Endothelial cell of umbilical vein (primary cell): ENCODE results near the gene FLT3. TPM values are rescaled to one million over a fixed set of nuclear protein-coding genes. Genes with fewer than 3 reads are reported as not detected.

Source experiments
- BruUV-seq: library from RNA; stranded (reverse); fragments of 400-500 nt; replicated peaks from 2 replicates; lab custom pipeline; 2021; lab: Mats Ljungman, UMichigan
- CTCF ChIA-PET: fragments of 300-600, 350-600 bp; sonication (Branson Sonifier 250); formaldehyde crosslinking; loops from one replicate; lab custom pipeline; 2021; ENCODE audit warnings: antibody characterized with exemption, inconsistent platforms; lab: Charles Lee
- POLR2A ChIA-PET: fragments of 300-600, 350-600 bp; sonication (Branson Sonifier 250); formaldehyde crosslinking; loops from one replicate; lab custom pipeline; 2021; ENCODE audit warnings: antibody characterized with exemption, inconsistent platforms; lab: Charles Lee
- DNase-seq: peaks from one replicate; pipeline ENCODE4 v3.0.0-alpha.2; 2011; ENCODE audit warnings: low read depth, low spot score
- FAIRE-seq: peaks from 2 replicates; lab custom pipeline; 2011; peaks lifted over from hg19 to GRCh38; lab: Jason Lieb, UNC
- H2AFZ ChIP-seq: 2 replicates; pipeline ENCODE4 v1.6.0; 2012; ENCODE audit warnings: low read depth, low read length, control low read depth, inconsistent platforms
- H3K27ac ChIP-seq: 2 replicates; pipeline ENCODE4 v1.5.1; 2011; ENCODE audit warnings: low read depth, mild to moderate bottlenecking, control low read depth, low read length, moderate library complexity; ENCODE audit not compliant: insufficient read depth
- H3K27me3 ChIP-seq, 2 experiments: 2 replicates each; pipeline versions ENCODE4 v1.6.0 to v1.6.1; 2011; ENCODE audit warnings: low read length in 2 of 2, mixed read lengths in 1 of 2; ENCODE audit not compliant: control insufficient read depth in 2 of 2, insufficient read depth in 2 of 2
- H3K36me3 ChIP-seq, 2 experiments: 2 replicates in 1 of 2; 3 replicates in 1 of 2; pipeline ENCODE4 v1.5.1; 2011; ENCODE audit warnings: low read length in 2 of 2, mild to moderate bottlenecking in 1 of 2, moderate library complexity in 1 of 2; ENCODE audit not compliant: control insufficient read depth in 2 of 2, insufficient read depth in 2 of 2; ENCODE audit errors: extremely low read depth in 1 of 2
- H3K4me1 ChIP-seq: 3 replicates; pipeline ENCODE4 v1.5.1; 2011; ENCODE audit warnings: mild to moderate bottlenecking, low read length; ENCODE audit not compliant: control insufficient read depth, insufficient read depth; ENCODE audit errors: extremely low read depth
- H3K4me2 ChIP-seq: 2 replicates; pipeline ENCODE4 v1.6.1; 2011; ENCODE audit warnings: low read length, control low read depth, mixed read lengths; ENCODE audit not compliant: insufficient read depth
- H3K4me3 ChIP-seq, 3 experiments: fragments of 200-600 bp in 1 of 3; sonication (generic), shearing (Covaris generic) in 1 of 3; replicated peaks in 1 of 3; 2 replicates each; pipeline ENCODE4 v1.5.1; 2011 to 2016; ENCODE audit warnings: control low read depth in 3 of 3, low read length in 3 of 3, mild to moderate bottlenecking in 2 of 3, inconsistent platforms in 1 of 3, low read depth in 1 of 3, moderate library complexity in 1 of 3; ENCODE audit not compliant: insufficient read depth in 1 of 3
- H3K79me2 ChIP-seq: 2 replicates; pipeline ENCODE4 v1.6.0; 2012; ENCODE audit warnings: low read length, inconsistent platforms; ENCODE audit not compliant: control insufficient read depth, insufficient read depth
- H3K9ac ChIP-seq: replicated peaks from 2 replicates; pipeline ENCODE3; 2011; ENCODE audit warnings: low read length, control low read depth; ENCODE audit not compliant: insufficient read depth; ENCODE audit errors: extremely low read depth
- H3K9me1 ChIP-seq: replicated peaks from 3 replicates; pipeline ENCODE4 v1.6.0; 2011; ENCODE audit warnings: mild to moderate bottlenecking, low read length; ENCODE audit not compliant: control insufficient read depth, insufficient read depth; ENCODE audit errors: extremely low read depth
- H3K9me3 ChIP-seq: replicated peaks from 2 replicates; pipeline ENCODE4 v1.5.1; 2012; ENCODE audit warnings: low read length, inconsistent platforms; ENCODE audit not compliant: control insufficient read depth, insufficient read depth
- H4K20me1 ChIP-seq: replicated peaks from 2 replicates; pipeline ENCODE3; 2011; ENCODE audit warnings: mild to moderate bottlenecking, low read length; ENCODE audit not compliant: control insufficient read depth, insufficient read depth; ENCODE audit errors: extremely low read depth
- EZH2 ChIP-seq: IDR thresholded peaks from 2 replicates; pipeline ENCODE4 v1.6.1; 2012; ENCODE audit warnings: borderline replicate concordance, low read depth, mild to moderate bottlenecking, moderate library complexity, low read length, inconsistent platforms; ENCODE audit not compliant: severe bottlenecking
- FOS ChIP-seq: IDR thresholded peaks from 2 replicates; pipeline ENCODE4 v1.6.1; 2011; ENCODE audit warnings: mild to moderate bottlenecking, low read length, moderate library complexity, borderline replicate concordance; ENCODE audit not compliant: insufficient read depth
- GATA2 ChIP-seq: IDR thresholded peaks from 2 replicates; pipeline ENCODE4 v1.7.0; 2011; ENCODE audit warnings: low read depth, mild to moderate bottlenecking, moderate library complexity, mixed read lengths, low read length; ENCODE audit not compliant: insufficient read length, insufficient read depth
- JUN ChIP-seq: IDR thresholded peaks from 2 replicates; pipeline ENCODE4 v1.6.1; 2011; ENCODE audit warnings: borderline replicate concordance, low read depth; ENCODE audit not compliant: insufficient read length, insufficient read depth
- MYC ChIP-seq: IDR thresholded peaks from one replicate; pipeline ENCODE4 v1.6.1; 2011; ENCODE audit warnings: mild to moderate bottlenecking, low read depth, low read length
- POLR2A ChIP-seq: IDR thresholded peaks from 2 replicates; pipeline ENCODE4 v1.6.1; 2012; ENCODE audit warnings: low read depth, mild to moderate bottlenecking, control low read depth, low read length
- POLR2AphosphoS5 ChIP-seq: IDR thresholded peaks from 2 replicates; pipeline ENCODE4 v1.6.1; 2012; ENCODE audit warnings: low read depth, mild to moderate bottlenecking, control low read depth, low read length, moderate library complexity; ENCODE audit not compliant: insufficient read depth
- dilution Hi-C: fragments of 300-500 bp; cut with MboI; formaldehyde crosslinking; loops from one replicate; pipeline ENCODE4 v1.15.0; 2019; ENCODE audit warnings: low sequenced_read_pairs; ENCODE audit not compliant: extremely low pct_ligation_motif_present
- intact Hi-C: fragments of 100-400 bp; cut with micrococcal nuclease; formaldehyde crosslinking; loops from one replicate; pipeline ENCODE4 v1.10.0; 2022
- polyA plus RNA-seq, 4 experiments: library from polyadenylated mRNA; depleted of rRNA in 3 of 4; stranded (reverse) in 3 of 4; unstranded in 1 of 4; fragments of >200 nt; gene quantifications; 2 replicates each; pipeline versions ENCODE4 v1.2.1 to v1.2.3, GENCODE V29; 2011 to 2012; ENCODE audit warnings: missing spikeins in 1 of 4
- total RNA-seq: library from RNA; stranded (reverse); gene quantifications from 2 replicates; pipeline ENCODE4 v1.2.3, GENCODE V29; 2021
- TF ChIP-seq, protein P1 (sequence below), 2 donors: IDR thresholded peaks; 1 replicate in 1 of 2; 2 replicates in 1 of 2; pipeline ENCODE4 v1.5.1; 2011; ENCODE audit warnings: low read length in 2 of 2, mild to moderate bottlenecking in 2 of 2, moderate library complexity in 2 of 2, control low read depth in 1 of 2, inconsistent platforms in 1 of 2, low read depth in 1 of 2; ENCODE audit not compliant: insufficient read depth in 1 of 2; ENCODE audit errors: extremely low read depth in 1 of 2
- TF ChIP-seq, protein P2 (sequence below): IDR thresholded peaks from 2 replicates; pipeline ENCODE4 v1.6.1; 2011; ENCODE audit not compliant: insufficient read depth, insufficient read length

The FLT3 gene
- total and polyA plus RNA-seq, 2 donors (not counting 3 experiments of a cell fraction or from before 2014, with no cell fraction given), result 0.03 TPM; not detected in 1

DNA sequence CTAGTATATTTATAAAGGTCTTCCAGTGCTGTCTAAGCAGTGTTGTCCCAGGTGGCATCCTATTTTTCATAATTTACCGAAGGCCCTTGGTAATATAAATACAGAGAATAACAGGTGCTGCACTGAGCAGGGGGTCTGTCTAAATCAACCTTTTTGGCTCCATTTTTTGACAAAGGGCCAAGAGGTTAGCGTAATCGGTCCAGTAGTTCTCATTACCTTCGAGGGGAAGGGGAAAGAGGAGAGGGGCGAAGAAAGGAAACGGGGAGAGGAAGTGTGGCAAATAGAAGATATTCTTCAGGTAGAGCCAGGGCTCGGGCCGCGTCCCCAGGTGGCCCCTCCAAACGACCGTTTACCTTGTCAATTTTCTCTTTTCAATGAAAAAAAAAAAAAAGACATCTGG, 37.2 kb upstream of the FLT3 start:
- BruUV-seq, result TSS peak; percentile 66
- intact Hi-C loops, result loop anchor here (1.0 to 10.0 kb wide), 3 partner anchors 357 to 522 kb away; partner anchors contain the start of genes FLT1 and POMP
- Histone ChIP-seq H3K9me1 (no peaks in the 10 kb centered on the region), H3K36me3 (no peaks in the 10 kb centered on the region), H3K9me3 (no peaks in the 10 kb centered on the region), H3K27me3 (no peaks in the 10 kb centered on the region), H3K79me2 (peaks cover 41% of the 10 kb centered on the region), H3K9ac (peak overlapping the region; percentile 98), H4K20me1 (peaks cover 4% of the 10 kb centered on the region), H3K27ac (peak overlapping the region; percentile 93), H3K4me2 (peak overlapping the region; percentile 100), H3K4me3 (peak overlapping the region; percentile 78 to 100 (median 99)), H2AFZ (peak overlapping the region; percentile 97), H3K4me1 (peaks cover 20% of the 10 kb centered on the region)
- dilution Hi-C loops, result no loop called here
- CTCF ChIA-PET, result interaction anchor here (1.0 kb wide), 1 partner anchor 659 kb away, joined by 7 read pairs; no protein-coding TSS in a partner anchor
- DNase-seq (no peak), FAIRE-seq (peak; percentile 35)
- POLR2A ChIA-PET, result interaction anchor here (0.7 kb wide), 2 partner anchors 51 to 299 kb away, joined by 3 to 4 read pairs; no protein-coding TSS in a partner anchor
- TF ChIP-seq FOS (no peak), POLR2A (no peak), GATA2 (no peak), POLR2AphosphoS5 (no peak), JUN (no peak), EZH2 (no peak), MYC (no peak)
- TF ChIP-seq, protein P1, sequence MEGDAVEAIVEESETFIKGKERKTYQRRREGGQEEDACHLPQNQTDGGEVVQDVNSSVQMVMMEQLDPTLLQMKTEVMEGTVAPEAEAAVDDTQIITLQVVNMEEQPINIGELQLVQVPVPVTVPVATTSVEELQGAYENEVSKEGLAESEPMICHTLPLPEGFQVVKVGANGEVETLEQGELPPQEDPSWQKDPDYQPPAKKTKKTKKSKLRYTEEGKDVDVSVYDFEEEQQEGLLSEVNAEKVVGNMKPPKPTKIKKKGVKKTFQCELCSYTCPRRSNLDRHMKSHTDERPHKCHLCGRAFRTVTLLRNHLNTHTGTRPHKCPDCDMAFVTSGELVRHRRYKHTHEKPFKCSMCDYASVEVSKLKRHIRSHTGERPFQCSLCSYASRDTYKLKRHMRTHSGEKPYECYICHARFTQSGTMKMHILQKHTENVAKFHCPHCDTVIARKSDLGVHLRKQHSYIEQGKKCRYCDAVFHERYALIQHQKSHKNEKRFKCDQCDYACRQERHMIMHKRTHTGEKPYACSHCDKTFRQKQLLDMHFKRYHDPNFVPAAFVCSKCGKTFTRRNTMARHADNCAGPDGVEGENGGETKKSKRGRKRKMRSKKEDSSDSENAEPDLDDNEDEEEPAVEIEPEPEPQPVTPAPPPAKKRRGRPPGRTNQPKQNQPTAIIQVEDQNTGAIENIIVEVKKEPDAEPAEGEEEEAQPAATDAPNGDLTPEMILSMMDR (IDR thresholded peaks at IDR 0.05; ENCODE audit: extremely low read depth in 1 of 2, insufficient read depth in 1 of 2, low read depth in 1 of 2, low read length in 2 of 2), result no peak
- TF ChIP-seq, protein P2, sequence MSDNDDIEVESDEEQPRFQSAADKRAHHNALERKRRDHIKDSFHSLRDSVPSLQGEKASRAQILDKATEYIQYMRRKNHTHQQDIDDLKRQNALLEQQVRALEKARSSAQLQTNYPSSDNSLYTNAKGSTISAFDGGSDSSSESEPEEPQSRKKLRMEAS, result no peak
